GM19043 (cell line): ENCODE data around the gene NEU3.

Experiments used
- ATAC-seq: cut with Tn5 transposase; IDR thresholded peaks from one replicate; pipeline ENCODE4 v1.9.1; 2021; ENCODE audit warnings: low read depth; ENCODE audit not compliant: unreplicated experiment

NEU3 gene

GRCh38 chr11:75052457-75052856 lies 63.7 kb downstream of the NEU3 start:
- no peak for ATAC-seq

GRCh38 chr11:75055511-75055910 lies 66.8 kb downstream of the NEU3 start:
- ATAC-seq, result no peak

GRCh38 chr11:75056814-75057213 lies 68.1 kb downstream of the NEU3 start:
- no peak for ATAC-seq

- no peak for ATAC-seq
Measured at GRCh38 chr11:75059299-75059698, 70.6 kb downstream of the NEU3 start.

GRCh38 chr11:75063741-75064314 lies 75.1 kb downstream of the NEU3 start:
- ATAC-seq, result no peak

GRCh38 chr11:75066061-75066460 lies 77.3 kb downstream of the NEU3 start:
- ATAC-seq, result no peak
